ENCODE data around the gene MLC1.

Gene MLC1

DNA sequence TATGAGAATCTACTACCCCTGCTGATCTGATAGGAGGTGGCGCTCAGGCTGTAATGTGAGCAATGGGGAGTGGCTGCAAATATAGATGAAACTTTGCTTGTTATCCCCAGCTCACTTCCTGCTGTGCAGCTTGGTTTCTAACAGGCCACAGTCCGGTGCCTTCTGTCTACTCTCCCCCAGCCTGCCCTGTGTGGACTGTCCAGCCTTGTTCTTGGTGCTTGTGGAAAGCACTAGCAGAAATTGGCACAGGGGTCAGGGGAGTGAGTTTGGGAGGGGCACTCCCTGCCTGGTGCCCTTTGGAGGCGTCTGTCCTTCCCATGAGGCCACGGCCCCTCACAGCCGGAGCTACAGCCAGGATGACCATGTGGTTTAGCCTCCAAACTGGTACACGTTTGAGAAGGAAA, 18.9 kb upstream of the MLC1 start:
- TF ChIP-seq, protein P1, sequence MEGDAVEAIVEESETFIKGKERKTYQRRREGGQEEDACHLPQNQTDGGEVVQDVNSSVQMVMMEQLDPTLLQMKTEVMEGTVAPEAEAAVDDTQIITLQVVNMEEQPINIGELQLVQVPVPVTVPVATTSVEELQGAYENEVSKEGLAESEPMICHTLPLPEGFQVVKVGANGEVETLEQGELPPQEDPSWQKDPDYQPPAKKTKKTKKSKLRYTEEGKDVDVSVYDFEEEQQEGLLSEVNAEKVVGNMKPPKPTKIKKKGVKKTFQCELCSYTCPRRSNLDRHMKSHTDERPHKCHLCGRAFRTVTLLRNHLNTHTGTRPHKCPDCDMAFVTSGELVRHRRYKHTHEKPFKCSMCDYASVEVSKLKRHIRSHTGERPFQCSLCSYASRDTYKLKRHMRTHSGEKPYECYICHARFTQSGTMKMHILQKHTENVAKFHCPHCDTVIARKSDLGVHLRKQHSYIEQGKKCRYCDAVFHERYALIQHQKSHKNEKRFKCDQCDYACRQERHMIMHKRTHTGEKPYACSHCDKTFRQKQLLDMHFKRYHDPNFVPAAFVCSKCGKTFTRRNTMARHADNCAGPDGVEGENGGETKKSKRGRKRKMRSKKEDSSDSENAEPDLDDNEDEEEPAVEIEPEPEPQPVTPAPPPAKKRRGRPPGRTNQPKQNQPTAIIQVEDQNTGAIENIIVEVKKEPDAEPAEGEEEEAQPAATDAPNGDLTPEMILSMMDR (IDR thresholded peaks at IDR 0.05; ENCODE audit: low read depth, low read length): no peak
- no peak for DNase-seq (ENCODE audit: low read depth, low spot score)
- no peak overlapping the region for H3K4me3 ChIP-seq (ENCODE audit: low read depth, low read length)
- in situ Hi-C loops (cut with HindIII; ENCODE audit: low sequenced_read_pairs): no loop called here

DNA sequence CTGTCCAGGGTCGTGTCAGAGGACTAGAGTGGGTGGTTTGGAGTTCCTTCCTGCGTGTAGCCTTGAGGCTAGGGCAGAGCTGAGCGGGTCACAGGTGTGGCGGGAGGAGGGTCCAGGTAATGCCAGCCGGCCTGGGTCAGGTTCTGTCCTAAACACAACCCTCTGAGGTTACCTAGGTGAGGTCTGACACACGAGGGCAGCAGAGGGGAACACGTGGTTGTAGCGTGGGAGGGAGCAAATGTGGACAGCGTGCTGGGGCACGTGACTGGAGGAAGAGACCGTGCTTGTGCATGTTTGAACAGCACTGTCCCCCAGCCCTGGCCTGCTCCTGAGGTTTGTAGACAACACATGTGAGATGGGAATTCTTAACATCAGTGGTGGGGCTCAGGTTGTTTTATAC, 17.7 kb upstream of the MLC1 start:
- TF ChIP-seq, protein P1 (IDR thresholded peaks at IDR 0.05; ENCODE audit: low read depth, low read length): no peak
- in situ Hi-C loops (cut with HindIII; ENCODE audit: low sequenced_read_pairs): no loop called here
- no peak for DNase-seq (ENCODE audit: low read depth, low spot score)
- no peak overlapping the region for H3K4me3 ChIP-seq (ENCODE audit: low read depth, low read length)

DNA sequence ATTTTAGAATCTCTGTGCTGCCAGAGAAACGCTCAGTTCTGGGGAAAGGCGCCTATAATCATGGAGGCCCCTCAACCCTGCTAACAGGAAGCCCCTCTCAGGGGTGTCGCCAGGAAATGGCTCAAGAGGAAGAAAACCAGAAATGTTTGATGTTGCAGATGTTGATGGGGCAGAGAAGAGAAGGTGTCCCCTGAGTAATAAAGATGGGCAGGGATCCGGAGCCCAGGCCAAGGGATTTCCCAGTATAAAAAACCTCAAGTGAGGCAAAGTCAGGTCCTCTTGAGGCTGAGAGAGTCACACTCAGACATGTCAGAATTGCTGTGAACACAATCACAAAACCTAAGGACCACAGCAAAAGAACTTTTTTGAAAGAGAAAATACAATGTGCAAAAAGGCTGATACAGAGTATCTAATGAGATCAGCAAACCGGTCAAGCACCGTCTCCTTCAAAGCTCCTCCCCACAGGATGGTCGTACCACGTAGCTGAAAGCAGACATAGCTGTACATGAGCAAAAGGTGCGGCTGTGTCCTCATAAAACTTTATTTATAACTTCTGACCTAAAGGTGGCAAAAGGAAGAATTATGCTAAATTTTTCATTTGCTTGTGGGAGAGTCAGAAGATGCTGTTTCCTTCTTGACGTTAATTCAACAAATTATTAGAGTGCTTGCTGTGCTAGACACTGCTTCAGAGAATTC, 16.8 kb upstream of the MLC1 start:
- in situ Hi-C loops (cut with HindIII; ENCODE audit: low sequenced_read_pairs): no loop called here
- TF ChIP-seq, protein P1 (IDR thresholded peaks at IDR 0.05; ENCODE audit: low read depth, low read length): no peak
- no peak overlapping the region for H3K4me3 ChIP-seq (ENCODE audit: low read depth, low read length)
- no peak for DNase-seq (ENCODE audit: low read depth, low spot score)

DNA sequence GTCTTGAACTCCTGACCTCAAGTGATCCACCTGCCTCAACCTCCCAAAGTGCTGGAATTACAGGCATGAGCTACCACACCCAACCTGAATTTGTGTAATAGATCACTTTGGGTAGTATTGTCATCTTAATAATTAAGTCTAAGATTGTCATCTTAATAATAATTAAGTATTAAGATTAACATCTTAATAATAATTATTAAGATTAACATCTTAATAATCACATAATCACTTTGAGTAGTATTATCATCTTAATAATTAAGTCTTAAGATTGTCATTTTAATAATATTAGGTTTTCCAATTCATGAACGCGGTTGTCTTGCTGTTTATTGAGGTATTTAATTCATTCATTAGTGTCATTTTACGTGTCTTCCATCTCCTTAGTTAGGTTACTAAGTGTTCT, 12.8 kb upstream of the MLC1 start:
- in situ Hi-C loops (cut with HindIII; ENCODE audit: low sequenced_read_pairs): no loop called here
- no peak overlapping the region for H3K4me3 ChIP-seq (ENCODE audit: low read depth, low read length)
- TF ChIP-seq, protein P1 (IDR thresholded peaks at IDR 0.05; ENCODE audit: low read depth, low read length): no peak
- no peak for DNase-seq (ENCODE audit: low read depth, low spot score)

DNA sequence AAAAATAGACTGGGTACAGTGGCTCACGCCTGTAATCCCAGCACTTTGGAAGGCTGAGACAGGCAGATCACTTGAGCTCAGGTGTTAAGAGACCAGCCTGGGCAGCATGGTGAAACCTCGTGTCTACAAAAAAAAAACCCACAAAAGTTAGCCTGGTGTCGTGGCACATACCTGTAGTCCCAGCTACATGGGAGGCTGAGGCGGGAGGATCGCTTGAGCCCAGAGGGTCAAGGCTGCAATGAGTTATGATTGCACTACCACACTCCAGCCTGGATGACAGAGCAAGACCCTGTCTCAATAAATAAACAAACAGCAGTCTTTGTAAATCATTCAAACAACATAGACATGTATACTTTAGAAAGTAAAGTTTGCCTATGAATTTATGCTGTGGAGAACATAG, 7.1 kb upstream of the MLC1 start:
- no peak overlapping the region for H3K4me3 ChIP-seq (ENCODE audit: low read depth, low read length)
- DNase-seq (ENCODE audit: low read depth, low spot score): no peak
- in situ Hi-C loops (cut with HindIII; ENCODE audit: low sequenced_read_pairs): no loop called here
- TF ChIP-seq, protein P1 (IDR thresholded peaks at IDR 0.05; ENCODE audit: low read depth, low read length): no peak

DNA sequence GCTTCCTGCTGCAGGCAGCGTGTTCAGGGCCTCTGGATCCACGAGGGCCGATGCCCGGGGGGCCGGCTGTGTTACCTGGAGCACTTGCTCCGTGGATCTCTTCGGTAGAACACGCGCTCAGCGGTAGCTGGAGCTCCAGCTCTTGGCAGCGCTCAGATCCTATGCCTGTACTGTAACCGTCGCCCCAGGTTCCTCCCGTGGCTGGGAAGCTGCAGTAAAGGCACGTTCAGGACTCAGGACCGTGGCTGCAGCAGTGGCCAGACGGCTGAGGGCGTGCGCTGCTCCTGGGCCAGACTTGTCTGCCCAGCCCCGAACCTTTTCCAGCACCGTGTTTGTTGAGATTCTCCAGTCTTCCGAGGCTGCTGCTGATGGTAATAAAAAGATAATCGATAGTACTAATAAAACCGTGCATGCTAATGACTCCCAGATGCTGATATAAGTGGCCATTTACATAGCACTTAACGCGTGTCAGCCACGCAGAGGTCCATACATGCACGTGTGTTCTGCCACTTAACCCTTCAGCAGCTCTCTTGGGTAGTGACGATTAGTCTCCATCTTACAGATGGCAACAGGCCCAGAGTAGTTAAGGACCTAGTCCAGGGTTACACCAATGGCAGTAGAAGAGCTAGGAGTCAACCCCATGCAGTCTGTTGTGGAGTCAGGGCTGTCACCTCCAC, 6.0 kb upstream of the MLC1 start:
- TF ChIP-seq, protein P1 (IDR thresholded peaks at IDR 0.05; ENCODE audit: low read depth, low read length): no peak
- in situ Hi-C loops (cut with HindIII; ENCODE audit: low sequenced_read_pairs): no loop called here
- H3K4me3 ChIP-seq (ENCODE audit: low read depth, low read length): no peak overlapping the region
- no peak for DNase-seq (ENCODE audit: low read depth, low spot score)
